GM18507 (cell line): Measurements from ENCODE around the gene FGD1.
"Not testable (repeated sequence)": the region's sequence is repeated elsewhere in the genome, so short reads cannot be mapped to it uniquely, and the experiment has no call there.

Source experiments
- DNase-seq: peaks from one replicate; pipeline ENCODE4 v3.0.0; 2011; ENCODE audit warnings: low read depth; ENCODE audit not compliant: insufficient read length; ENCODE audit errors: extremely low spot score
- FAIRE-seq: peaks from 2 replicates; lab custom pipeline; 2011; peaks lifted over from hg19 to GRCh38; lab: Jason Lieb, UNC

Gene FGD1

GRCh38 chrX:54495814-54496516, at the start of gene FGD1:
TSS of gene FGD1 (minus strand) at chrX:54496234. CDS start at chrX:54495432, 802 bp downstream.
- DNase-seq (peak; percentile 11), FAIRE-seq (no peak)

- not testable (repeated sequence) for DNase-seq, FAIRE-seq
Measured at GRCh38 chrX:54542239-54542638, 46.2 kb upstream of the FGD1 start.

GRCh38 chrX:54540289-54540688, 44.3 kb upstream of the FGD1 start:
- DNase-seq (no peak), FAIRE-seq (no peak)

- FAIRE-seq (no peak), DNase-seq (no peak)
Measured at GRCh38 chrX:54534271-54534670, 38.2 kb upstream of the FGD1 start.

- no peak for FAIRE-seq
- DNase-seq, result no peak
Measured at GRCh38 chrX:54530357-54530900, 34.4 kb upstream of the FGD1 start.

GRCh38 chrX:54529552-54530356, 33.7 kb upstream of the FGD1 start, which contains the start of gene GNL3L:
TSS of gene GNL3L (plus strand) at chrX:54530219. CDS start at chrX:54532567, 2,348 bp downstream.
- DNase-seq, result peak; percentile 67
- peak; percentile 91 for FAIRE-seq

GRCh38 chrX:54529151-54529550, 33.1 kb upstream of the FGD1 start:
- FAIRE-seq (no peak), DNase-seq (no peak)

GRCh38 chrX:54509400-54509799, 13.4 kb upstream of the FGD1 start:
- DNase-seq, result no peak
- no peak for FAIRE-seq

GRCh38 chrX:54496936-54497335, 902 bp upstream of the FGD1 start:
- DNase-seq (no peak), FAIRE-seq (no peak)

GRCh38 chrX:54496517-54496852, 451 bp upstream of the FGD1 start:
- DNase-seq, result no peak
- FAIRE-seq, result no peak

GRCh38 chrX:54494989-54495813, 833 bp downstream of the FGD1 start:
- no peak for FAIRE-seq
- no peak for DNase-seq

GRCh38 chrX:54494166-54494988, 1.7 kb downstream of the FGD1 start:
- DNase-seq (no peak), FAIRE-seq (no peak)

- DNase-seq, result no peak
- no peak for FAIRE-seq
Measured at GRCh38 chrX:54492340-54492739, 3.7 kb downstream of the FGD1 start.

- not testable (repeated sequence) for DNase-seq, FAIRE-seq
Measured at GRCh38 chrX:54489819-54490218, 6.2 kb downstream of the FGD1 start.

- FAIRE-seq (no peak), DNase-seq (no peak)
Measured at GRCh38 chrX:54484666-54485065, 11.4 kb downstream of the FGD1 start.

GRCh38 chrX:54483946-54484345, 12.1 kb downstream of the FGD1 start:
- DNase-seq (no peak), FAIRE-seq (no peak)

- FAIRE-seq, result no peak
Measured at GRCh38 chrX:54482839-54483593, 13.0 kb downstream of the FGD1 start.

More at GRCh38 chrX:54482839-54483593, 13.0 kb downstream of the FGD1 start:
- DNase-seq, result no peak
